Breast epithelium (tissue), 4 donors: Measurements from ENCODE around the gene OBSCN. TPM values are rescaled to one million over a fixed set of nuclear protein-coding genes. Genes with fewer than 3 reads are reported as not detected.

Source experiments
- DNase-seq, 2 donors: peaks; one replicate each; pipeline ENCODE4 v3.0.0-alpha.2; 2019; ENCODE audit warnings: low spot score in 2 of 2
- H3K27ac ChIP-seq, 2 donors: fragments of 200-600 bp; sonication (generic) in 1 of 2; one replicate each; pipeline ENCODE4 v1.5.1; 2016 to 2019; ENCODE audit warnings: mild to moderate bottlenecking in 1 of 2
- H3K27me3 ChIP-seq, 2 donors: fragments of 200-600 bp; sonication (generic) in 1 of 2; one replicate each; pipeline versions ENCODE4 v1.5.1 to v1.6.0; 2017 to 2019; ENCODE audit warnings: control low read depth in 1 of 2, mild to moderate bottlenecking in 1 of 2
- H3K36me3 ChIP-seq: fragments of 200-600 bp; one replicate; pipeline ENCODE4 v1.5.1; 2019
- H3K4me1 ChIP-seq, 2 donors: fragments of 200-600 bp; sonication (generic); one replicate each; pipeline ENCODE4 v1.5.1; 2016 to 2019; ENCODE audit warnings: control low read depth in 1 of 2
- H3K4me3 ChIP-seq, 3 donors: fragments of 200-600 bp; sonication (generic); 1 replicate in 2 of 3; 2 replicates in 1 of 3; pipeline ENCODE4 v1.5.1; 2016 to 2019; ENCODE audit warnings: mild to moderate bottlenecking in 3 of 3, moderate library complexity in 2 of 3
- H3K9me3 ChIP-seq, 2 donors: fragments of 200-600 bp; sonication (generic) in 1 of 2; one replicate each; pipeline ENCODE4 v1.5.1; 2016 to 2019; ENCODE audit warnings: control low read depth in 1 of 2
- POLR2A ChIP-seq: fragments of 450-650 bp; IDR thresholded peaks from one replicate; pipeline ENCODE4 v1.6.1; 2016; ENCODE audit warnings: antibody characterized with exemption, mild to moderate bottlenecking, moderate library complexity
- POLR2AphosphoS5 ChIP-seq, 3 donors: sonication (generic); formaldehyde crosslinking; IDR thresholded peaks; one replicate each; pipeline ENCODE4 v1.6.1; 2017; ENCODE audit warnings: antibody characterized with exemption in 3 of 3
- intact Hi-C: fragments of 100-400 bp; cut with DNase I; formaldehyde crosslinking; loops from one replicate; pipeline ENCODE4 v1.15.1; 2023; ENCODE audit warnings: low total_unique reads
- total RNA-seq, 3 donors: library from RNA; depleted of rRNA; stranded (reverse); fragments of >200 nt; gene quantifications; one replicate each; pipeline ENCODE4 v1.1.0, GENCODE V29; 2016
- TF ChIP-seq, protein P1 (sequence below), 3 donors: fragments of 450-650 bp; IDR thresholded peaks; one replicate each; pipeline ENCODE4 v1.5.1; 2016 to 2017; ENCODE audit warnings: antibody characterized with exemption in 3 of 3, mild to moderate bottlenecking in 3 of 3, moderate library complexity in 3 of 3

The OBSCN gene
- total RNA-seq, 3 donors from 2014 or later, result 3.0 to 40.0 (median 27.9) TPM

DNA sequence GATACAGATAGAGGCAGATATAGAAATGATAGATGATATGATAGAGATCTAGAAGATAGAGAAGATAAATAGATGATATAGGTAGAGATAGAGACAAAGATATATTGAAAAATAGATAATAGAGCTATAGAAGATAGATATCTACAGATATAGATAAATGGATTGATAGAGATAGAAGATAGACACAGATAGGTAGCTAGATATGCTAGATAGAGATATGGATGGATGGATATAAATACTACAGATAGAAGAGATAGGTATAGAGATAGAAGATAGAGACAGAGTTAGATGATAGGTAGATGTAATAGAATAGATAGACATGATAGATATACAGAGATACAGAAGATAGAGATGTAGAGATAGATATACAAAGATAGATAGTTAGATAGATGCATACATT lies 177.4 kb downstream of the OBSCN start:
- H3K36me3 ChIP-seq, result no peaks in the 10 kb centered on the region
- no peak overlapping the region for H3K4me3 ChIP-seq
- H3K27me3 ChIP-seq, result no peaks in the 10 kb centered on the region
- TF ChIP-seq, protein P1, sequence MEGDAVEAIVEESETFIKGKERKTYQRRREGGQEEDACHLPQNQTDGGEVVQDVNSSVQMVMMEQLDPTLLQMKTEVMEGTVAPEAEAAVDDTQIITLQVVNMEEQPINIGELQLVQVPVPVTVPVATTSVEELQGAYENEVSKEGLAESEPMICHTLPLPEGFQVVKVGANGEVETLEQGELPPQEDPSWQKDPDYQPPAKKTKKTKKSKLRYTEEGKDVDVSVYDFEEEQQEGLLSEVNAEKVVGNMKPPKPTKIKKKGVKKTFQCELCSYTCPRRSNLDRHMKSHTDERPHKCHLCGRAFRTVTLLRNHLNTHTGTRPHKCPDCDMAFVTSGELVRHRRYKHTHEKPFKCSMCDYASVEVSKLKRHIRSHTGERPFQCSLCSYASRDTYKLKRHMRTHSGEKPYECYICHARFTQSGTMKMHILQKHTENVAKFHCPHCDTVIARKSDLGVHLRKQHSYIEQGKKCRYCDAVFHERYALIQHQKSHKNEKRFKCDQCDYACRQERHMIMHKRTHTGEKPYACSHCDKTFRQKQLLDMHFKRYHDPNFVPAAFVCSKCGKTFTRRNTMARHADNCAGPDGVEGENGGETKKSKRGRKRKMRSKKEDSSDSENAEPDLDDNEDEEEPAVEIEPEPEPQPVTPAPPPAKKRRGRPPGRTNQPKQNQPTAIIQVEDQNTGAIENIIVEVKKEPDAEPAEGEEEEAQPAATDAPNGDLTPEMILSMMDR (IDR thresholded peaks at IDR 0.05), result no peak
- TF ChIP-seq POLR2AphosphoS5 (IDR thresholded peaks at IDR 0.05) (no peak), POLR2A (no peak)
- no peaks in the 10 kb centered on the region for H3K4me1 ChIP-seq
- intact Hi-C loops, result no loop called here
- H3K27ac ChIP-seq, result no peak overlapping the region
- H3K9me3 ChIP-seq, result no peaks in the 10 kb centered on the region
- DNase-seq, result no peak

DNA sequence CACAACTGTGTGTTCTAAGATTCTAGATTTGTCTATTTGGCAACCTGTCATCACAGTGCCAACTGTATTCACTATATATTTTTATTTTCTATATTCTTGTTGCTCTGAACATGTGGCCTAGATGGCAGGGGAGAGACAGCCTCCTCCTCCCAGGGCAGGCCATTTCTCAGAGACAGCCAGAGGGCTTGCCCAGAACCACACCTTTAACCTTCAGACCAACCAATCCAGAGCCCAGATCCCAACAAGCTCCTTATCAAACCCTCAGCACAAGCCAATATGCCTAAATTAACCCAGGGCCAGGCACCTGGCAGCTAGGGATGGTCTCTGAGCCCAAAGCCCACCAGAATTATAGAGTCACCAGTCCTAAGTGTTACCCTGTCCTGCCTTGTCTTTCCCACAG lies 179.5 kb downstream of the OBSCN start:
- no peaks in the 10 kb centered on the region for H3K36me3 ChIP-seq
- no peak for DNase-seq
- no peaks in the 10 kb centered on the region for H3K4me1 ChIP-seq
- H3K9me3 ChIP-seq, result no peaks in the 10 kb centered on the region
- H3K4me3 ChIP-seq, result no peak overlapping the region
- intact Hi-C loops, result no loop called here
- no peaks in the 10 kb centered on the region for H3K27me3 ChIP-seq
- TF ChIP-seq POLR2A (no peak), POLR2AphosphoS5 (IDR thresholded peaks at IDR 0.05) (no peak)
- TF ChIP-seq, protein P1 (IDR thresholded peaks at IDR 0.05), result no peak
- H3K27ac ChIP-seq, result no peak overlapping the region

DNA sequence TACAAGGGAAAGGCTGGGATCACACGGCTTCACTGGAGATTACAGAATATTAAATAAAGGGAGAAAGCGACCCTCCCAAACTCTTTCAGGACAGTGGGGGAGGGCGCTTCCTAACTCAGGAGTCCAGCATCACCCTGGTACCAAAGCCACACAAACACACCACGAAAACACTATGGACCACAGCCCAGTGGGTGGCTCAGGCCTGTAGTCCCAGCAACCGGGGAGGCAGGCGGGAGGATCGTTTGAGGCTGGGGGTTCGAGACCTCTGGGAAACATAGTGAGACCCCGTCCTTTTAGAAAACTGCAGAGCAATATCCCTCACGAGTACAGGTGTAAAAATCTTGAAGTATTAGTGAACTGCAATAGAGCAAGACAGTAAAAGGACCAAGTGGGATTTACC lies 182.8 kb downstream of the OBSCN start:
- Histone ChIP-seq H3K9me3 (no peaks in the 10 kb centered on the region), H3K27ac (no peak overlapping the region), H3K27me3 (no peaks in the 10 kb centered on the region), H3K4me3 (no peak overlapping the region), H3K36me3 (no peaks in the 10 kb centered on the region), H3K4me1 (no peaks in the 10 kb centered on the region)
- intact Hi-C loops, result no loop called here
- DNase-seq, result no peak
- TF ChIP-seq POLR2A (no peak), POLR2AphosphoS5 (IDR thresholded peaks at IDR 0.05) (no peak)
- TF ChIP-seq, protein P1 (IDR thresholded peaks at IDR 0.05), result no peak

DNA sequence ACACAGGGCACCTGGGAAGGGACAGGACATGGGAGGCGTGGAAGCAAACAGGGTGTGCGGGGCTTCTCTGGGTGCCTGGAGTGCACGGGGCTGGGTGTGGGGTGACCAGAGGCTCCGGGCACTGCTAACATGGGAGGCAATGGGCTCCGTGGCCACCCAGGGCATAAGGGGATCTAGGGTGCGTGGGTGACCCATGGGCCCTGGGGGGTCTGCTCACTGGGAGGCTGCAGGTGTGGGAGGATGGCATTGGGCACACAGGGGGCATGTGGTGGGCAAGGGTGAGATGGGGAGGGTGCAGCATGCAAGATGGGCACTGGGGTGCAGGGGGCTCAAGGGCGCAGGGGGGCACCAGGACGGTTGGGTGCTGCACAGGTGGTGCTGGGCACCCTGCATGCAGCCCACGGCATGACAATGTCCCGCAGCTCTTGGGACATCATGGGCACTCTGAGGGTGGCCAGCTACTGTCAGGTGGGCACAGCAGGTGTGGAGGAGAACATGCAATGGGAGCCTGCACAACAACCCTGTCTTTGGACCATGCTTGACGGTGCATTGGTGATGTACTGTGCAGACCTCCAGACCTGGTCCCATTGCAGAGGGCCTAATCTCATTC lies 183.7 kb downstream of the OBSCN start:
- intact Hi-C loops, result no loop called here
- no peaks in the 10 kb centered on the region for H3K36me3 ChIP-seq
- no peaks in the 10 kb centered on the region for H3K9me3 ChIP-seq
- no peaks in the 10 kb centered on the region for H3K27me3 ChIP-seq
- no peak overlapping the region for H3K4me3 ChIP-seq
- no peak for DNase-seq
- H3K27ac ChIP-seq, result no peak overlapping the region
- no peaks in the 10 kb centered on the region for H3K4me1 ChIP-seq
- TF ChIP-seq POLR2AphosphoS5 (IDR thresholded peaks at IDR 0.05) (no peak), POLR2A (no peak)
- TF ChIP-seq, protein P1 (IDR thresholded peaks at IDR 0.05), result no peak

DNA sequence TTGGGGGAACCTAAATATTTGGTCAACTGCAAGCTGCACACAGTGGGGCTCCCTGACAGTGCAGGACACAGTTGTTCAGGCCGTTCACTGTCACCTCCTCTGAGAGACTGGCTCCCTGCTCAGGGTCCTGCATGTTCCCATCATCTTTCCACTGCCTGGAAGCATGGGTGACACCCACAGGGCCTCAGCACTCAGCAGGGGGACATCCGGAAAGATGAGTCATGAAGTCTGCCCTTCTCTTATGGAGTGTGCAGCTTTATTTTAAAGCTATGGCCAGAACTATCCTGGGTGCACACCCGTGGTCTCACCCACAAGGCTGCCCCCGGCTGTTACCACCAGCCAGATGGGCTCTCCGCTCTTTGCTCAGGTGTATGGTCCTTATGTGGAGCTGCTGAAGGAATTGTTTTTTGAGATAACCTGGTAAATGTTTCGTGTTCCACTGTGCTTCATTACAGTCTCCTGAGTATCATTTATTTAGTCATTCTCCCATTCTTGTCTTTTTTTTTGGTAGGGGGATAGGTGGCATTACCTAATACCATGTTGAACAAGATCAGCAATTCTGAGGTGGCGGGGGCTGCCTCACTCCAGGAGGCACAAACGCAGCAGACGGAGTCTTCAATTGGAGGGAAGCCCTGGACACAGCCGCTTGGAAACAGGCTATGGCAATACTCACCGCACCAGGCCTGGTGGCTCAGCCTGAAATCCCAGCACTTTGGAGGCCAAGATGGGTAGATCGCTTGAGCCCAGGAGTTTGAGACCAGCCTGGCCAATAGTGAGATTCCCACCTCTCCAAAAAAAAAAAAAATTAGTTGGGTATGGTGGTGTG lies 184.5 kb downstream of the OBSCN start:
- H3K27ac ChIP-seq, result no peak overlapping the region
- TF ChIP-seq POLR2A, result no peak
- no peak for TF ChIP-seq POLR2AphosphoS5 (IDR thresholded peaks at IDR 0.05)
- TF ChIP-seq, protein P1 (IDR thresholded peaks at IDR 0.05), result no peak
- H3K4me1 ChIP-seq, result no peaks in the 10 kb centered on the region
- H3K27me3 ChIP-seq, result no peaks in the 10 kb centered on the region
- H3K36me3 ChIP-seq, result no peaks in the 10 kb centered on the region
- H3K9me3 ChIP-seq, result no peaks in the 10 kb centered on the region
- DNase-seq, result no peak
- no peak overlapping the region for H3K4me3 ChIP-seq
- intact Hi-C loops, result no loop called here
